Heart right ventricle (tissue), 16 donors: ENCODE results near the gene PDLIM4. TPM values are rescaled to one million over a fixed set of nuclear protein-coding genes. Genes with fewer than 3 reads are reported as not detected.

Source experiments
- ATAC-seq, 8 donors: fragments of 200-7000 bp; cut with Tn5 transposase; one replicate each; pipeline ENCODE4 v1.9.1; 2020; ENCODE audit warnings: mild to moderate bottlenecking in 8 of 8, moderate library complexity in 8 of 8, moderate number of reproducible peaks in 1 of 8
- DNase-seq, 2 donors: peaks; one replicate each; pipeline ENCODE4 v3.0.0-alpha.2; 2020
- H3K27ac ChIP-seq, 10 donors: fragments of 200-600 bp; sonication (generic) in 2 of 10; one replicate each; pipeline versions ENCODE4 v1.5.0 to v1.8.0; 2020 to 2022; ENCODE audit warnings: mild to moderate bottlenecking in 3 of 10
- H3K27me3 ChIP-seq, 7 donors: fragments of 200-600 bp; one replicate each; pipeline ENCODE4 v1.8.0; 2021 to 2022; ENCODE audit warnings: mild to moderate bottlenecking in 2 of 7
- H3K36me3 ChIP-seq, 9 donors: fragments of 200-600 bp; sonication (generic) in 1 of 9; one replicate each; pipeline versions ENCODE4 v1.5.0 to v1.8.0; 2020 to 2022; ENCODE audit warnings: mild to moderate bottlenecking in 2 of 9
- H3K4me1 ChIP-seq, 9 donors: fragments of 200-600 bp; sonication (generic) in 1 of 9; one replicate each; pipeline versions ENCODE4 v1.5.0 to v1.8.0; 2020 to 2022; ENCODE audit warnings: mild to moderate bottlenecking in 4 of 9
- H3K4me3 ChIP-seq, 10 donors: fragments of 200-600 bp; sonication (generic) in 2 of 10; one replicate each; pipeline versions ENCODE4 v1.5.0 to v1.8.0; 2020 to 2022; ENCODE audit warnings: mild to moderate bottlenecking in 7 of 10, moderate library complexity in 2 of 10
- H3K9me3 ChIP-seq, 11 donors: fragments of 200-600 bp in 10 of 11; sonication (generic) in 2 of 11; one replicate each; pipeline versions ENCODE4 v1.5.0 to v1.8.0; 2013 to 2022; ENCODE audit warnings: mild to moderate bottlenecking in 2 of 11, control low read depth in 1 of 11, moderate library complexity in 1 of 11
- CTCF ChIP-seq, 9 donors: fragments of 200-600 bp; sonication (generic) in 2 of 9; IDR thresholded peaks; one replicate each; pipeline versions ENCODE4 v1.5.0 to v1.8.0; 2021 to 2022; ENCODE audit warnings: antibody characterized with exemption in 9 of 9, mild to moderate bottlenecking in 5 of 9, moderate library complexity in 1 of 9
- WGBS, 2 donors: extraction: QIAGEN DNeasy Blood & Tissue Kit; methylation state at CpG; one replicate each; pipeline ENCODE4 v1.1.7; 2013; ENCODE audit warnings: inconsistent platforms in 1 of 2; 5-methylcytosine and 5-hydroxymethylcytosine counted together
- intact Hi-C, 10 donors: fragments of 100-400 bp; cut with DNase I; formaldehyde crosslinking; loops; one replicate each; pipeline versions ENCODE4 v1.11.1 to v1.14.2; 2022
- polyA plus RNA-seq, 2 donors: library from polyadenylated mRNA; stranded (reverse); fragments of 200-250 nt; gene quantifications; one replicate each; pipeline ENCODE4 v1.2.3, GENCODE V29; 2013
- total RNA-seq, 10 donors: library from RNA; stranded (reverse); fragmentation: NEBNext Ultra II Directional in 3 of 10; extraction: Animal tissue kit (Norgen Biotek cat#: 25700) in 3 of 10; gene quantifications; one replicate each; pipeline versions ENCODE4 v1.2.1 to v1.2.4, GENCODE V29; 2021 to 2023
- donor health status: Arrhythmogenic right ventricular cardiomyopathy.
- donor health status: ischemic (EF 13 %, LVEDD 7.1; RV severe dilation, severe dysfunction).
- donor health status: healthy with polysubstance abuse.
- donor health status: DM: no; HTN: yes; CAD: no.
- donor health status: DM: no; HTN: no; CAD: no.
- donor health status: ischemic (EF 25% LVEDD 6.9; RV normal size, moderate dysfunction).
- donor health status: ischemic (EF 25% LVEDD 5.7; RV mildly dilated, moderate dysfunction).
- donor health status: healthy.
- donor health status: DM: yes; HTN: yes; CAD: no.
- donor health status: Ischemic cardiomyopathy.
- donor health status: ischemic (EF 35%, LVEDD 5.7; RV mildly dilated, moderate dysfunction).
- donor health status: nonischemic (EF 11% LVEDD 7.7; RV severe dilation, severe dysfunction).
- donor health status: DM: yes; HTN: yes; CAD: no.
- donor health status: PGD.
- donor health status: ischemic (EF 29% LVEDD 5.4; RV normal size, mild dysfunction).
- donor health status: nonischemic (EF 23%, LVEDD 6.1; RV moderate dilation, normal function).

The PDLIM4 gene
- total and polyA plus RNA-seq, 12 donors: 2.1 to 15.3 (median 3.6) TPM

- 56 to 62% methylated on average over 6 of the region's 6 CpGs for WGBS, 2 donors
- Histone ChIP-seq H3K27me3 (no peaks in the 10 kb centered on the region), H3K9me3 (peaks cover 0 to 17% (median 10%) of the 10 kb centered on the region in 11 donors), H3K4me1 (peaks cover 8 to 38% (median 30%) of the 10 kb centered on the region in 9 donors), H3K36me3 (no peaks in the 10 kb centered on the region), H3K27ac (peak overlapping the region; percentile 36 to 78 (median 69)), H3K4me3 (no peak overlapping the region)
- peak in 7 of 8 donors; percentile 18 to 72 (median 51) for ATAC-seq
- intact Hi-C loops: no loop called here
- no peak for TF ChIP-seq CTCF (IDR thresholded peaks at IDR 0.05)
- peak in 1 of 2 donors; percentile 35 for DNase-seq
Observed at GRCh38 chr5:132300577-132301343, 43.3 kb downstream of the PDLIM4 start.

- Histone ChIP-seq H3K27me3 (no peaks in the 10 kb centered on the region), H3K36me3 (no peaks in the 10 kb centered on the region), H3K4me1 (peaks cover 8 to 30% (median 22%) of the 10 kb centered on the region in 9 donors), H3K4me3 (no peak overlapping the region), H3K27ac (peak overlapping the region; percentile 36 to 78 (median 69)), H3K9me3 (peaks cover 0 to 20% (median 12%) of the 10 kb centered on the region in 11 donors)
- intact Hi-C loops: no loop called here
- 52 to 74% methylated on average over 11 of the region's 11 CpGs for WGBS, 2 donors
- DNase-seq: peak in 1 of 2 donors; percentile 29
- ATAC-seq: peak; percentile 52 to 89 (median 74)
- no peak for TF ChIP-seq CTCF (IDR thresholded peaks at IDR 0.05)
Observed at GRCh38 chr5:132301344-132302271, 44.1 kb downstream of the PDLIM4 start.

- Histone ChIP-seq H3K4me3 (no peak overlapping the region), H3K36me3 (no peaks in the 10 kb centered on the region), H3K4me1 (peaks cover 8 to 25% (median 19%) of the 10 kb centered on the region in 9 donors), H3K9me3 (peaks cover 0 to 20% (median 12%) of the 10 kb centered on the region in 11 donors), H3K27ac (peak overlapping the region in 9 of 10 donors; percentile 9 to 71 (median 58)), H3K27me3 (no peaks in the 10 kb centered on the region)
- peak in 1 of 8 donors; percentile 6 for ATAC-seq
- no peak for TF ChIP-seq CTCF (IDR thresholded peaks at IDR 0.05)
- DNase-seq: no peak
- intact Hi-C loops: no loop called here
- 76 to 82% methylated on average over 3 of the region's 3 CpGs for WGBS, 2 donors
Observed at GRCh38 chr5:132302413-132302812, 44.9 kb downstream of the PDLIM4 start.

DNA sequence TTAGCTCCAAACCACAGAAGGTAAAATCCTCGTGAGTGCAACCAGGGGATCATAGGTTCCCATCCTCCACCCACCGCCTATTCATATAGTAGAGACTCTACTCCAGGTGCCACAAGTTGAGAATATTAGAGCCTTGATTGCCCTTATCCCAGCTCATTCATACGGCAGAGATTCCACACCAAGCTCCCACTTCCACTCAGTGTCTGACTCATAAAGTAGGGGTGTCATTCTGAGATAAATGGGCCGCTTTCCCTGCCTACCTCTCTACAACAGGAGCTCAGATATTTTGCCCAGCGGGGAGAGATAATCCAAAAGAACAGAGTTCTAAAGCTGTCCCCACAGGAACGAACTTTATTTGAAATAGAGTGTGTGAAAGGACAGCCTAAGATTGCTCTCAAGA is 46.1 kb downstream of the PDLIM4 start:
- no peak for DNase-seq
- Histone ChIP-seq H3K9me3 (peaks cover 0 to 20% (median 12%) of the 10 kb centered on the region in 11 donors), H3K4me1 (peaks cover 8 to 25% (median 19%) of the 10 kb centered on the region in 9 donors), H3K27me3 (no peaks in the 10 kb centered on the region), H3K4me3 (no peak overlapping the region), H3K36me3 (no peaks in the 10 kb centered on the region), H3K27ac (no peak overlapping the region)
- intact Hi-C loops: no loop called here
- 90 to 93% methylated on average over 6 of the region's 6 CpGs for WGBS, 2 donors
- no peak for ATAC-seq
- TF ChIP-seq CTCF (IDR thresholded peaks at IDR 0.05): no peak
